ENCODE data around the gene CHAT. TPM values are rescaled to one million over a fixed set of nuclear protein-coding genes. Genes with fewer than 3 reads are reported as not detected.

Gene CHAT
- total RNA-seq, 1 donor from 2014 or later, result 0.34 TPM

DNA sequence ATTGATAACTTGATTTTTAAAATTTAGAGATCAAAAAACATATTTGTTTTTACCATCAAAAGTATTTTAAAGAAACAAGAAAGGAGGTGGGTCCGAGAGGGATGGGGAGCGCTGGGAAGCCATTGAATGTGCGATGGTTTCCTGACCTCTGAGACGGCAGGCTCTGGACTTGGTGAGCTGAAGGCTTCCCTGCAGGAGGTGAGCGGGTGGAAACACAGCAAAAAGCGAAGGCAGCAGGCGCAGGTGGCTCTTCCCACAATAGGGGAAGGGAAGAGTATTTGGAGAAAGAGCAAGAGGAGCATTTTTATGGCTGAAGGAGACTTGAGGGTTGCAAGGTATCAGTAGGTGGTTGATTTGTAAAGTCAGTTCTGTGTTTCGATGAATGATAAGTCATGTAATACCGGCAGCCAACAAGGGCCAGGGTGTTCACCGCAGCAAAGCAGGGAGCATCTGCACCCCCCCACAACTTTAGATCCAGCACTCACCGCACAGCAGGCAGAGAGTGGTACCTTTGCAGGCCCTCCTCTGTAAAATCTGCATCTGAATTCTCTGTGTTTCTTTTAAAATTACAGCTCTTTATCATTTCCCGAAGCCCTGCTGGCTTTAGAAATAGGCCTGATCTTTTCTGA, 76.2 kb downstream of the CHAT start:
- Mint-ChIP-seq H3K27ac (no peak overlapping the region), H3K9me3 (no peaks in the 10 kb centered on the region), H3K27me3 (peaks cover 67% of the 10 kb centered on the region), H3K4me1 (ENCODE audit: unreplicated experiment) (peaks cover 36% of the 10 kb centered on the region), H3K36me3 (no peaks in the 10 kb centered on the region), H3K4me3 (no peak overlapping the region)
- TF ChIP-seq, protein P1, sequence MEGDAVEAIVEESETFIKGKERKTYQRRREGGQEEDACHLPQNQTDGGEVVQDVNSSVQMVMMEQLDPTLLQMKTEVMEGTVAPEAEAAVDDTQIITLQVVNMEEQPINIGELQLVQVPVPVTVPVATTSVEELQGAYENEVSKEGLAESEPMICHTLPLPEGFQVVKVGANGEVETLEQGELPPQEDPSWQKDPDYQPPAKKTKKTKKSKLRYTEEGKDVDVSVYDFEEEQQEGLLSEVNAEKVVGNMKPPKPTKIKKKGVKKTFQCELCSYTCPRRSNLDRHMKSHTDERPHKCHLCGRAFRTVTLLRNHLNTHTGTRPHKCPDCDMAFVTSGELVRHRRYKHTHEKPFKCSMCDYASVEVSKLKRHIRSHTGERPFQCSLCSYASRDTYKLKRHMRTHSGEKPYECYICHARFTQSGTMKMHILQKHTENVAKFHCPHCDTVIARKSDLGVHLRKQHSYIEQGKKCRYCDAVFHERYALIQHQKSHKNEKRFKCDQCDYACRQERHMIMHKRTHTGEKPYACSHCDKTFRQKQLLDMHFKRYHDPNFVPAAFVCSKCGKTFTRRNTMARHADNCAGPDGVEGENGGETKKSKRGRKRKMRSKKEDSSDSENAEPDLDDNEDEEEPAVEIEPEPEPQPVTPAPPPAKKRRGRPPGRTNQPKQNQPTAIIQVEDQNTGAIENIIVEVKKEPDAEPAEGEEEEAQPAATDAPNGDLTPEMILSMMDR (conservative IDR thresholded peaks at IDR 0.05), result no peak
- DNase-seq (ENCODE audit: extremely low spot score, unreplicated experiment), result no peak

DNA sequence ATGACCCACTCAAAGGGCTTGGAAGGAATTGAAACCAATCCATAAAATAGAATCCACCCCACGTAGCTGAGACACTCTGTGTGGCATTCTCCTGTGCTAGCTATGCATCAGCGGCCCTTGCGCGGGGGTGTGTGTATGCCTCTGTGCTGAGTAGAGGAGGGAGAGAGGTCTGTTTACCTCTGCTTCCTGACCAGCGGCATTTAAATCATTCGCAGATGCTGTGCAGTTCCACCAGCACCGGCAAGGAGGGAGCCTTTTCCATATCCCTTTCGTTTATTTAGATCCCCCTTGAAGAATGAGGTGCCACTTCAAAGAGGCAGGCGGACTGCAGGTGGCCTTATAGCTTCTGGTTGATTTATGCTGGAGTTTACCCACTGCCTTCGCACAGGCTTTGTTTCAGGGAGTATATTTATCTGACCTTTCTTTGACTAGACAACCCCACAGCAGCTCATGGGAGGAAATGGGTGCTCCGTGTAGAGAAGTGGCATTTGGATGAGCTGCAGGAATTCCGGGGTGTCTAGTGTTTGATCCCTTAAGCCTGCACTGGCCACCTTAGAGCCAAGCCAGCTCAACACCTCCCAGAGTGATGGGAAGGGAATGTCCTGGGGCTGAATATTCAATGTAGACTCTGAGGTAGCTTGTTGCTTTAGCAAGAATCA, 77.0 kb downstream of the CHAT start:
- TF ChIP-seq, protein P1 (conservative IDR thresholded peaks at IDR 0.05), result no peak
- Mint-ChIP-seq H3K4me3 (no peak overlapping the region), H3K9me3 (no peaks in the 10 kb centered on the region), H3K36me3 (no peaks in the 10 kb centered on the region), H3K4me1 (ENCODE audit: unreplicated experiment) (peaks cover 36% of the 10 kb centered on the region), H3K27me3 (peaks cover 70% of the 10 kb centered on the region), H3K27ac (no peak overlapping the region)
- DNase-seq (ENCODE audit: extremely low spot score, unreplicated experiment), result no peak

DNA sequence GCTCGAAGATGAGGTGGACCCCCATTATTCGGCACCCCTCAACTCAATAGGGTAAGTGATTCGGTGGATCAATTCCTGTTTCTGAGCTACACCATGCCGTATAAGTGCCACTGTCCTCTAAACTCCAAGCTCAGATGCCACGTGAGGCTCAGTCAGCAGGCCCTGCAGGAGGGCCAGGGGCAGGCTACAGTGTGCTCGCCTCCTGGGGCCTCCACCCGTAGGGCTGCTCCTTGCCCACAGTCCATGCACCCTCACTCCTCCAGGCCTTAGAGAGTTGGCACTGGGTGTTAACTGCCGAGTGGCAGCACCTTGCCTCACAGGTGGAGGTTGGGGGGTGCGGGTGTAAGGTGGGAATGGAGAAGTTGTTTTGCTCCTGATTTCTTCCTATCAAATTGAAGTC, 77.8 kb downstream of the CHAT start:
- Mint-ChIP-seq H3K9me3 (no peaks in the 10 kb centered on the region), H3K27ac (no peak overlapping the region), H3K36me3 (no peaks in the 10 kb centered on the region), H3K4me1 (ENCODE audit: unreplicated experiment) (peaks cover 36% of the 10 kb centered on the region), H3K27me3 (peaks cover 70% of the 10 kb centered on the region), H3K4me3 (no peak overlapping the region)
- TF ChIP-seq, protein P1 (conservative IDR thresholded peaks at IDR 0.05), result no peak
- DNase-seq (ENCODE audit: extremely low spot score, unreplicated experiment), result no peak

DNA sequence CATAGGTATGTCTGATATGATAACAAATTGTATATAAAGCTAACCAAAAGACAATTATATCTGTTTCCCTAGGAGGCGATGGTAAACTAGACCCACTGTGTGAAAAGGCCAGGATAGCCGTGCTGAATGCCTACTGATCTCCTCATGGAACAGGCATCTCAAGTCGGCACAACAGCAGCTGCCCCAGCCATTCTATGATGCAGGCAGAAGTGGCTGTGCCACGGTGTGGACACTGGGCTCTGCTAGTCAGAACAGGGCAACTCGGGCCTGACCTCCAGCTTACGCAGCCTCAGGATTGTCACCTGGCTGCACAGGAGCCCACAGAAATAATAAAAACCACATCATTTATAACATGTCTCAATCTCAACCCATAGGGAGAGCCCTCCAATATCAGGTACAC, 80.6 kb downstream of the CHAT start:
- peaks cover 47% of the 10 kb centered on the region for H3K27me3 Mint-ChIP-seq
- H3K36me3 Mint-ChIP-seq, result no peaks in the 10 kb centered on the region
- no peak overlapping the region for H3K27ac Mint-ChIP-seq
- H3K4me3 Mint-ChIP-seq, result no peak overlapping the region
- peaks cover 17% of the 10 kb centered on the region for H3K4me1 Mint-ChIP-seq (ENCODE audit: unreplicated experiment)
- TF ChIP-seq, protein P1 (conservative IDR thresholded peaks at IDR 0.05), result no peak
- no peaks in the 10 kb centered on the region for H3K9me3 Mint-ChIP-seq
- DNase-seq (ENCODE audit: extremely low spot score, unreplicated experiment), result no peak

DNA sequence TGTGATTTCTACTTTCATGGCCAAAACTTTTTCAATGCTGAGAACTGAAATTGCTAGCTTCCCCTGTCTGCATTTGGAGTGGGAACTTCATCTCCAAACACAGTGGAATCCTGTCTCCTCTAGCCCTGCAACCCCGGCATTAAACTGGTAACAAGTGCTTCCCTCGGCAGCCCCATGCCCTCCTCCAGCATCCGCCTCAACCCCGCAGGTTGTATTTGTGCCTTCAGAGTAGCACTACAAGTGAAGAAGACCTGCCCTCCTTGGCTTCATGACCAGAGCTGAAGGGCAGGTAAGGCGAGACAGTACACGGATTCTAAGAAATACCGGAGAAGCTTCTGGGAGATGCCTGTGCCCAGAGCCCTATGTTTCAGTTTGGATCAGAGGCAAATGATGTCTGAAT, 82.5 kb downstream of the CHAT start:
- TF ChIP-seq, protein P1 (conservative IDR thresholded peaks at IDR 0.05), result no peak
- DNase-seq (ENCODE audit: extremely low spot score, unreplicated experiment), result no peak
- Mint-ChIP-seq H3K27ac (no peak overlapping the region), H3K9me3 (no peaks in the 10 kb centered on the region), H3K36me3 (no peaks in the 10 kb centered on the region), H3K27me3 (peaks cover 33% of the 10 kb centered on the region), H3K4me1 (ENCODE audit: unreplicated experiment) (peaks cover 4% of the 10 kb centered on the region), H3K4me3 (no peak overlapping the region)
